HepG2 (cell line): ENCODE data around the gene SIK3. TPM values are rescaled to one million over a fixed set of nuclear protein-coding genes. Genes with fewer than 3 reads are reported as not detected.

Source experiments
- ETS1 ChIP-seq: sonication (generic); formaldehyde crosslinking; IDR thresholded peaks from 2 replicates; pipeline ENCODE4 v1.4.0; 2020; ENCODE audit warnings: missing genetic modification reagents
- ISX ChIP-seq: sonication (generic); formaldehyde crosslinking; conservative IDR thresholded peaks from 2 replicates; pipeline ENCODE4 v1.5.0; 2020; ENCODE audit warnings: missing genetic modification reagents
- KLF11 ChIP-seq: IDR thresholded peaks from 2 replicates; pipeline ENCODE4 v1.6.1; 2016; ENCODE audit warnings: missing compliant biosample characterization
- MAFG ChIP-seq: sonication (generic); formaldehyde crosslinking; IDR thresholded peaks from 2 replicates; pipeline ENCODE4 v1.5.1; 2020; ENCODE audit warnings: mild to moderate bottlenecking, missing genetic modification reagents
- NFYC ChIP-seq: IDR thresholded peaks from 2 replicates; pipeline ENCODE4 v1.6.1; 2016; ENCODE audit warnings: missing genetic modification reagents, missing compliant biosample characterization
- SIN3A ChIP-seq: IDR thresholded peaks from 2 replicates; pipeline ENCODE4 v1.6.1; 2011; ENCODE audit warnings: low read depth, mild to moderate bottlenecking, control low read depth, low read length, borderline replicate concordance
- SNAPC4 ChIP-seq: sonication (generic); formaldehyde crosslinking; IDR thresholded peaks from 2 replicates; pipeline ENCODE4 v1.4.0; 2020; ENCODE audit warnings: mild to moderate bottlenecking, missing genetic modification reagents
- SOX5 ChIP-seq: IDR thresholded peaks from 2 replicates; pipeline ENCODE4 v1.6.1; 2016; ENCODE audit warnings: borderline replicate concordance
- SP1 ChIP-seq, 2 experiments: fragments of 450-650 bp in 1 of 2; sonication (generic) in 1 of 2; formaldehyde crosslinking in 1 of 2; IDR thresholded peaks; 2 replicates each; pipeline versions ENCODE4 v1.4.0 to v1.6.1; 2016 to 2020; ENCODE audit warnings: missing genetic modification reagents in 1 of 2
- SRF ChIP-seq: IDR thresholded peaks from 2 replicates; pipeline ENCODE4 v1.6.1; 2011; ENCODE audit warnings: mild to moderate bottlenecking, low read depth, low read length, moderate library complexity
- STAG1 ChIP-seq: sonication (generic); formaldehyde crosslinking; IDR thresholded peaks from 2 replicates; pipeline ENCODE4 v1.4.0; 2020; ENCODE audit warnings: missing genetic modification reagents
- TMF1 ChIP-seq: sonication (generic); formaldehyde crosslinking; IDR thresholded peaks from 2 replicates; pipeline ENCODE4 v1.8.1; 2022; ENCODE audit warnings: low read depth, missing genetic modification reagents
- WIZ ChIP-seq: sonication (generic); formaldehyde crosslinking; IDR thresholded peaks from 2 replicates; pipeline ENCODE4 v1.5.1; 2020; ENCODE audit warnings: mild to moderate bottlenecking, missing genetic modification reagents
- ZBTB37 ChIP-seq: sonication (generic); formaldehyde crosslinking; IDR thresholded peaks from 2 replicates; pipeline ENCODE4 v1.4.0; 2020; ENCODE audit warnings: mild to moderate bottlenecking, missing genetic modification reagents
- ZC3H4 ChIP-seq: sonication (generic); formaldehyde crosslinking; IDR thresholded peaks from 2 replicates; pipeline ENCODE4 v1.4.0; 2020; ENCODE audit warnings: missing genetic modification reagents, borderline replicate concordance
- ZFP1 ChIP-seq: IDR thresholded peaks from 2 replicates; pipeline ENCODE4 v1.6.1; 2016
- ZFP90 ChIP-seq: sonication (generic); formaldehyde crosslinking; IDR thresholded peaks from 2 replicates; pipeline ENCODE4 v1.8.0; 2022; ENCODE audit warnings: missing genetic modification reagents, mild to moderate bottlenecking, inconsistent platforms, borderline replicate concordance
- ZNF280B ChIP-seq: sonication (generic); formaldehyde crosslinking; IDR thresholded peaks from 2 replicates; pipeline ENCODE4 v1.5.0; 2020; ENCODE audit warnings: missing genetic modification reagents, mild to moderate bottlenecking, borderline replicate concordance
- ZNF333 ChIP-seq: sonication (generic); formaldehyde crosslinking; IDR thresholded peaks from 2 replicates; pipeline ENCODE4 v1.4.0; 2020; ENCODE audit warnings: mild to moderate bottlenecking, missing genetic modification reagents, borderline replicate concordance
- ZNF598 ChIP-seq: sonication (generic); formaldehyde crosslinking; IDR thresholded peaks from 2 replicates; pipeline ENCODE4 v1.5.1; 2020; ENCODE audit warnings: mild to moderate bottlenecking, missing genetic modification reagents, borderline replicate concordance
- ZNF790 ChIP-seq: sonication (generic); formaldehyde crosslinking; IDR thresholded peaks from 2 replicates; pipeline ENCODE4 v1.8.0; 2022; ENCODE audit warnings: missing genetic modification reagents, mild to moderate bottlenecking, borderline replicate concordance
- polyA plus RNA-seq, 8 experiments: library from polyadenylated mRNA; depleted of rRNA in 3 of 8; stranded (reverse) in 7 of 8; unstranded in 1 of 8; fragments of >200 nt; fragmentation: Illumina TruSeq in 4 of 8; extraction: Trizol in 4 of 8; gene quantifications; 2 replicates each; pipeline versions ENCODE4 v1.2.1 to v1.2.3, GENCODE V29; 2011 to 2016; ENCODE audit warnings: low read depth in 4 of 8, missing spikeins in 1 of 8, mixed read lengths in 1 of 8; ENCODE audit not compliant: insufficient read depth in 1 of 8
- total RNA-seq, 5 experiments: library from RNA; depleted of rRNA; stranded (reverse); fragments of >200 nt; fragmentation: Illumina TruSeq; extraction: Trizol; gene quantifications; 2 replicates each; pipeline ENCODE4 v1.2.3, GENCODE V29; 2016; ENCODE audit warnings: low read depth in 1 of 5

SIK3 gene
- total and polyA plus RNA-seq, 2 of the 13 experiments (the other 11 are each of a cell fraction or from before 2014, with no cell fraction given), result 5.7 to 9.8 TPM

- TF ChIP-seq TMF1 (CRISPR knock-in tag) (peak; percentile 84), ZNF598 (no peak), SIN3A (peak; percentile 42; the same call in 1 of the 2 replicates), ISX (no peak), STAG1 (no peak), NFYC (no peak; the same call in 1 of the 2 replicates), ZFP1 (CRISPR knock-in tag) (0 out of 2 replicates have a peak, but pooled peaks have one; percentile 13), KLF11 (CRISPR knock-in tag) (peak; percentile 43; the same call in 1 of the 2 replicates), ETS1 (CRISPR knock-in tag) (no peak), ZNF333 (CRISPR knock-in tag) (0 out of 2 replicates have a peak, but pooled peaks have one; percentile 36), SNAPC4 (CRISPR knock-in tag) (no peak; the same call in 1 of the 2 replicates), ZBTB37 (CRISPR knock-in tag) (no peak), MAFG (no peak), SP1 (IDR thresholded peaks at IDR 0.05) (no peak), SP1 (CRISPR knock-in tag; IDR thresholded peaks at IDR 0.05) (no peak), ZC3H4 (CRISPR knock-in tag) (peak; percentile 94), WIZ (no peak), ZNF280B (CRISPR knock-in tag) (peak; percentile 86; the same call in 1 of the 2 replicates), SOX5 (peak; percentile 64), SRF (no peak), ZFP90 (CRISPR knock-in tag) (no peak), ZNF790 (CRISPR knock-in tag) (peak; percentile 75; the same call in 1 of the 2 replicates)
Observed at GRCh38 chr11:116829525-116830183, 268.6 kb downstream of the SIK3 start, which contains the start of gene APOC3 (continued).
